ENCODE data around the gene TAGLN2. TPM values are rescaled to one million over a fixed set of nuclear protein-coding genes. Genes with fewer than 3 reads are reported as not detected.

Gene TAGLN2
- total and polyA plus RNA-seq, 10 of the 15 experiments (the other 5 are each of a cell fraction or from before 2014, with no cell fraction given), result 155 to 611 (median 363) TPM

DNA sequence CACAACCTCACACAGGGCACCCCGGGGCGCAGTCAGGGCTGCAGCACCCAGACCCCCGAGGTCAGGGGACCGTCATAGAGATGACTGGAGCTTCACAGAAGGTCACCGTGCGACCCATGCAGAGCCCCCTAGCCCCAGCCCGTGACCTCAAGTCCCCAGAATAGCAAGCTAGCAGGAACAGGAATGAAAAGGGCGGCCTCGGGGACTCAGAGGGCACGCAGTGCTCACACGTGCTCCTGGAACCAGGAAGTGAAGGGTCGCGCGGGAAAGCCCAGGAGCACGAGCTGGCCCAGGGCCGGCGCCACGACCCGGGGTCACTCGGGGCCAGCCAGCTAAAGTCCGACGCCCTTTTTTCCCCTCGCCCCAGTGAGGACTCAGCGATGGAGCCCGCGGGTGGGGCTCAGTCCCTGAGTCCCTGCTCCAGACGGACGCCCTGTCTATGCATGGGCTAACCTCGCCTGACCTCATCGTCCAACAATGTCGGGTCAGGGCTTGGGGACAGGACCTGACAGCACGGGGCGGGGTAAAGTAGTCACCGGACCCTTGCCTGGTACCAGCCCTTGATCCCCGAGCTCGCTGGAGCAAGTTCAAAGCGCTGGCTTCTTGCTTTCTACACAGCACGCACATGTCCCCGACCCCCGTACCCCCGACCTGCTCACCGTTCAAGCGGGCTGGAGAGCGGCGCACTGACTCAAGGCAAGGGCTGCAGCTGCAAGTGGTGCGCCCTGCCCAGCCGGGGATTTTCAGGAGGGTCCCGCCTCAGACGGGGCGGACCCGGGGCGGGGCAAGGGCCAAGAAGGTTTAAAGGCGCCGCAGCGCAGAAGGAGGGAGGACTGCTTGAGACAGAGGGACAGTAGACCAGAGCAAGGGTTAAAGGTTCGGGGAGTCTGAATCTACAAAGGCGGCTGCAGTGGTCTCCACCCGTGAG is at the start of gene TAGLN2 (continued):
- TF ChIP-seq, protein P1, sequence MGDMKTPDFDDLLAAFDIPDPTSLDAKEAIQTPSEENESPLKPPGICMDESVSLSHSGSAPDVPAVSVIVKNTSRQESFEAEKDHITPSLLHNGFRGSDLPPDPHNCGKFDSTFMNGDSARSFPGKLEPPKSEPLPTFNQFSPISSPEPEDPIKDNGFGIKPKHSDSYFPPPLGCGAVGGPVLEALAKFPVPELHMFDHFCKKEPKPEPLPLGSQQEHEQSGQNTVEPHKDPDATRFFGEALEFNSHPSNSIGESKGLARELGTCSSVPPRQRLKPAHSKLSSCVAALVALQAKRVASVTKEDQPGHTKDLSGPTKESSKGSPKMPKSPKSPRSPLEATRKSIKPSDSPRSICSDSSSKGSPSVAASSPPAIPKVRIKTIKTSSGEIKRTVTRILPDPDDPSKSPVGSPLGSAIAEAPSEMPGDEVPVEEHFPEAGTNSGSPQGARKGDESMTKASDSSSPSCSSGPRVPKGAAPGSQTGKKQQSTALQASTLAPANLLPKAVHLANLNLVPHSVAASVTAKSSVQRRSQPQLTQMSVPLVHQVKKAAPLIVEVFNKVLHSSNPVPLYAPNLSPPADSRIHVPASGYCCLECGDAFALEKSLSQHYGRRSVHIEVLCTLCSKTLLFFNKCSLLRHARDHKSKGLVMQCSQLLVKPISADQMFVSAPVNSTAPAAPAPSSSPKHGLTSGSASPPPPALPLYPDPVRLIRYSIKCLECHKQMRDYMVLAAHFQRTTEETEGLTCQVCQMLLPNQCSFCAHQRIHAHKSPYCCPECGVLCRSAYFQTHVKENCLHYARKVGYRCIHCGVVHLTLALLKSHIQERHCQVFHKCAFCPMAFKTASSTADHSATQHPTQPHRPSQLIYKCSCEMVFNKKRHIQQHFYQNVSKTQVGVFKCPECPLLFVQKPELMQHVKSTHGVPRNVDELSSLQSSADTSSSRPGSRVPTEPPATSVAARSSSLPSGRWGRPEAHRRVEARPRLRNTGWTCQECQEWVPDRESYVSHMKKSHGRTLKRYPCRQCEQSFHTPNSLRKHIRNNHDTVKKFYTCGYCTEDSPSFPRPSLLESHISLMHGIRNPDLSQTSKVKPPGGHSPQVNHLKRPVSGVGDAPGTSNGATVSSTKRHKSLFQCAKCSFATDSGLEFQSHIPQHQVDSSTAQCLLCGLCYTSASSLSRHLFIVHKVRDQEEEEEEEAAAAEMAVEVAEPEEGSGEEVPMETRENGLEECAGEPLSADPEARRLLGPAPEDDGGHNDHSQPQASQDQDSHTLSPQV (IDR thresholded peaks at IDR 0.05), result no peak
- peak; percentile 75 to 82 for TF ChIP-seq BHLHE40 (IDR thresholded peaks at IDR 0.05; ENCODE audit: borderline replicate concordance in 1 of 2, low read depth in 2 of 2, low read length in 1 of 2)
- no peak for TF ChIP-seq MYB (IDR thresholded peaks at IDR 0.05; ENCODE audit: borderline replicate concordance, low read depth, low read length)
- TF ChIP-seq KLF5 (IDR thresholded peaks at IDR 0.05; ENCODE audit: partially characterized antibody), result peak; percentile 36
- TF ChIP-seq, protein P2, sequence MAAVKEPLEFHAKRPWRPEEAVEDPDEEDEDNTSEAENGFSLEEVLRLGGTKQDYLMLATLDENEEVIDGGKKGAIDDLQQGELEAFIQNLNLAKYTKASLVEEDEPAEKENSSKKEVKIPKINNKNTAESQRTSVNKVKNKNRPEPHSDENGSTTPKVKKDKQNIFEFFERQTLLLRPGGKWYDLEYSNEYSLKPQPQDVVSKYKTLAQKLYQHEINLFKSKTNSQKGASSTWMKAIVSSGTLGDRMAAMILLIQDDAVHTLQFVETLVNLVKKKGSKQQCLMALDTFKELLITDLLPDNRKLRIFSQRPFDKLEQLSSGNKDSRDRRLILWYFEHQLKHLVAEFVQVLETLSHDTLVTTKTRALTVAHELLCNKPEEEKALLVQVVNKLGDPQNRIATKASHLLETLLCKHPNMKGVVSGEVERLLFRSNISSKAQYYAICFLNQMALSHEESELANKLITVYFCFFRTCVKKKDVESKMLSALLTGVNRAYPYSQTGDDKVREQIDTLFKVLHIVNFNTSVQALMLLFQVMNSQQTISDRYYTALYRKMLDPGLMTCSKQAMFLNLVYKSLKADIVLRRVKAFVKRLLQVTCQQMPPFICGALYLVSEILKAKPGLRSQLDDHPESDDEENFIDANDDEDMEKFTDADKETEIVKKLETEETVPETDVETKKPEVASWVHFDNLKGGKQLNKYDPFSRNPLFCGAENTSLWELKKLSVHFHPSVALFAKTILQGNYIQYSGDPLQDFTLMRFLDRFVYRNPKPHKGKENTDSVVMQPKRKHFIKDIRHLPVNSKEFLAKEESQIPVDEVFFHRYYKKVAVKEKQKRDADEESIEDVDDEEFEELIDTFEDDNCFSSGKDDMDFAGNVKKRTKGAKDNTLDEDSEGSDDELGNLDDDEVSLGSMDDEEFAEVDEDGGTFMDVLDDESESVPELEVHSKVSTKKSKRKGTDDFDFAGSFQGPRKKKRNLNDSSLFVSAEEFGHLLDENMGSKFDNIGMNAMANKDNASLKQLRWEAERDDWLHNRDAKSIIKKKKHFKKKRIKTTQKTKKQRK (IDR thresholded peaks at IDR 0.05; ENCODE audit: low read depth, low read length), result no peak
- peak; percentile 93 for TF ChIP-seq PML (IDR thresholded peaks at IDR 0.05; ENCODE audit: low read length)
- no peak for TF ChIP-seq EZH2 (IDR thresholded peaks at IDR 0.05; ENCODE audit: borderline replicate concordance, control insufficient read depth, low read depth, low read length)
- no peak for TF ChIP-seq RELA (IDR thresholded peaks at IDR 0.05; ENCODE audit: borderline replicate concordance, partially characterized antibody)
- TF ChIP-seq, protein P3, sequence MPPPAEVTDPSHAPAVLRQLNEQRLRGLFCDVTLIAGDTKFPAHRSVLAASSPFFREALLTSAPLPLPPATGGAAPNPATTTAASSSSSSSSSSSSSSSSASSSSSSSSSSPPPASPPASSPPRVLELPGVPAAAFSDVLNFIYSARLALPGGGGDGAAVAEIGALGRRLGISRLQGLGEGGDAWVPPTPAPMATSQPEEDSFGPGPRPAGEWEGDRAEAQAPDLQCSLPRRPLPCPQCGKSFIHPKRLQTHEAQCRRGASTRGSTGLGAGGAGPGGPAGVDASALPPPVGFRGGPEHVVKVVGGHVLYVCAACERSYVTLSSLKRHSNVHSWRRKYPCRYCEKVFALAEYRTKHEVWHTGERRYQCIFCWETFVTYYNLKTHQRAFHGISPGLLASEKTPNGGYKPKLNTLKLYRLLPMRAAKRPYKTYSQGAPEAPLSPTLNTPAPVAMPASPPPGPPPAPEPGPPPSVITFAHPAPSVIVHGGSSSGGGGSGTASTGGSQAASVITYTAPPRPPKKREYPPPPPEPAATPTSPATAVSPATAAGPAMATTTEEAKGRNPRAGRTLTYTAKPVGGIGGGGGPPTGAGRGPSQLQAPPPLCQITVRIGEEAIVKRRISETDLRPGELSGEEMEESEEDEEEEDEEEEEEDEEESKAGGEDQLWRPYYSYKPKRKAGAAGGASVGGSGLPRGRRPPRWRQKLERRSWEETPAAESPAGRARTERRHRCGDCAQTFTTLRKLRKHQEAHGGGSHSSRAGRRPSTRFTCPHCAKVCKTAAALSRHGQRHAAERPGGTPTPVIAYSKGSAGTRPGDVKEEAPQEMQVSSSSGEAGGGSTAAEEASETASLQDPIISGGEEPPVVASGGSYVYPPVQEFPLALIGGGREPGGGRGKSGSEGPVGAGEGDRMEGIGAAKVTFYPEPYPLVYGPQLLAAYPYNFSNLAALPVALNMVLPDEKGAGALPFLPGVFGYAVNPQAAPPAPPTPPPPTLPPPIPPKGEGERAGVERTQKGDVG (CRISPR knock-in tag; IDR thresholded peaks at IDR 0.05), result no peak
- TF ChIP-seq TCF7 (IDR thresholded peaks at IDR 0.05; ENCODE audit: borderline replicate concordance), result no peak
- TF ChIP-seq IRF4 (IDR thresholded peaks at IDR 0.05; ENCODE audit: low read depth, low read length), result 0 out of 2 replicates have a peak, but pooled peaks have one; percentile 33
- TF ChIP-seq, protein P4, sequence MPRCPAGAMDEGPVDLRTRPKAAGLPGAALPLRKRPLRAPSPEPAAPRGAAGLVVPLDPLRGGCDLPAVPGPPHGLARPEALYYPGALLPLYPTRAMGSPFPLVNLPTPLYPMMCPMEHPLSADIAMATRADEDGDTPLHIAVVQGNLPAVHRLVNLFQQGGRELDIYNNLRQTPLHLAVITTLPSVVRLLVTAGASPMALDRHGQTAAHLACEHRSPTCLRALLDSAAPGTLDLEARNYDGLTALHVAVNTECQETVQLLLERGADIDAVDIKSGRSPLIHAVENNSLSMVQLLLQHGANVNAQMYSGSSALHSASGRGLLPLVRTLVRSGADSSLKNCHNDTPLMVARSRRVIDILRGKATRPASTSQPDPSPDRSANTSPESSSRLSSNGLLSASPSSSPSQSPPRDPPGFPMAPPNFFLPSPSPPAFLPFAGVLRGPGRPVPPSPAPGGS (IDR thresholded peaks at IDR 0.05; ENCODE audit: borderline replicate concordance, insufficient read depth, low read depth, low read length, poor library complexity, severe bottlenecking), result no peak
- TF ChIP-seq NRF1 (conservative IDR thresholded peaks at IDR 0.05; ENCODE audit: low read depth, low read length), result no peak
- TF ChIP-seq SUPT20H (IDR thresholded peaks at IDR 0.05; ENCODE audit: borderline replicate concordance, control insufficient read depth, low read depth, low read length), result no peak
- TF ChIP-seq RBBP5 (conservative IDR thresholded peaks at IDR 0.05), result no peak
- TF ChIP-seq CBX5 (IDR thresholded peaks at IDR 0.05; ENCODE audit: low read depth), result no peak

Measured in GM12878 (cell line).